Peyer's patch (tissue), 4 donors: Measurements from ENCODE around the gene KDELR3.

Experiments used
- POLR2A ChIP-seq, 2 donors: fragments of 450-650 bp; IDR thresholded peaks; one replicate each; pipeline ENCODE4 v1.5.1; 2017; ENCODE audit warnings: antibody characterized with exemption in 2 of 2, mild to moderate bottlenecking in 2 of 2, moderate library complexity in 2 of 2
- TF ChIP-seq, protein P1 (sequence below), 6 experiments: fragments of 450-650 bp in 4 of 6; fragments of 200-600 bp in 2 of 6; sonication (generic) in 1 of 6; IDR thresholded peaks; one replicate each; pipeline ENCODE4 v1.5.1; 2017 to 2019; ENCODE audit warnings: antibody characterized with exemption in 6 of 6, mild to moderate bottlenecking in 3 of 6, moderate library complexity in 1 of 6

DNA sequence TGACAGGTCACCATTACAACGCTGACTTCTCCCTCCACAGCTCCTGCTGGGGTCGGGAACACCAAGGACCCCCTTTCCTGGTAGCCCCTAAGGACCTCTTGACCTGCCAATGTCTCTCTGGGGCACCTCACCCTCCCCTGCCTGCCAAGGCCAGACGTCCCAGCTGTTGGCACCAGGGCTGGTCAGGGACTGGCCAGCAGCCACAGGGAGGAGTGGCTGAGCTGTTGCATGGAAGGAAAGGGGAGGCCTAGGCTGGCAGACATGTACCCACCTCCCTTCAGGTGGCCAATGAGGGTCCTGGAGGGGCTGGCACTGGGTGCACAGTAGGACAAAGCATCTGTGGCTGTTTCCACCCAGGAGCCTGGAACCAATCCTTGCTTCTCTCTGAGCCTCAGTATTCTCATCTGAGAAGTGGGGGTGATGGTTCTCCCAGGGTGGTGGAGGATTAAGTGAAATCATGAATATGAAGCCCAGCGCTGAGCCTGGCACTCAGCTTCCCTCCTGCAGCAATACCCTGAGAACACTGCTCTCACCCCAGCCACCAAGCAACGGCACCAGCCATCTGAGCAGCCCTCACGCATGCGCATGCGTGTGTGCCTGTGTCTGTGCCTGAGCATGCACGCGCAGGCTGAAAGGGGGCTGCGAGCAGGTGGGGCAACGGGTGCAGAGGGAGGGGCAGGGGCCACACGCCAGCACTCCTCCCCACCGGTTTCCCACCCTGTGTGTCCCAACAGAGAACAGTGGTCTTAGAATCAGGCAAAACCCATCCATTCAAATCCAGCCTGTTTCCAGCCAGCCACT lies 18.8 kb upstream of the KDELR3 start:
- TF ChIP-seq, protein P1, sequence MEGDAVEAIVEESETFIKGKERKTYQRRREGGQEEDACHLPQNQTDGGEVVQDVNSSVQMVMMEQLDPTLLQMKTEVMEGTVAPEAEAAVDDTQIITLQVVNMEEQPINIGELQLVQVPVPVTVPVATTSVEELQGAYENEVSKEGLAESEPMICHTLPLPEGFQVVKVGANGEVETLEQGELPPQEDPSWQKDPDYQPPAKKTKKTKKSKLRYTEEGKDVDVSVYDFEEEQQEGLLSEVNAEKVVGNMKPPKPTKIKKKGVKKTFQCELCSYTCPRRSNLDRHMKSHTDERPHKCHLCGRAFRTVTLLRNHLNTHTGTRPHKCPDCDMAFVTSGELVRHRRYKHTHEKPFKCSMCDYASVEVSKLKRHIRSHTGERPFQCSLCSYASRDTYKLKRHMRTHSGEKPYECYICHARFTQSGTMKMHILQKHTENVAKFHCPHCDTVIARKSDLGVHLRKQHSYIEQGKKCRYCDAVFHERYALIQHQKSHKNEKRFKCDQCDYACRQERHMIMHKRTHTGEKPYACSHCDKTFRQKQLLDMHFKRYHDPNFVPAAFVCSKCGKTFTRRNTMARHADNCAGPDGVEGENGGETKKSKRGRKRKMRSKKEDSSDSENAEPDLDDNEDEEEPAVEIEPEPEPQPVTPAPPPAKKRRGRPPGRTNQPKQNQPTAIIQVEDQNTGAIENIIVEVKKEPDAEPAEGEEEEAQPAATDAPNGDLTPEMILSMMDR (IDR thresholded peaks at IDR 0.05), result no peak
- no peak for TF ChIP-seq POLR2A (IDR thresholded peaks at IDR 0.05)
